ENCODE measurements around the gene P2RX6. TPM values are rescaled to one million over a fixed set of nuclear protein-coding genes. Genes with fewer than 3 reads are reported as not detected.

The P2RX6 gene
- total RNA-seq, 1 donor from 2014 or later, result not detected

DNA sequence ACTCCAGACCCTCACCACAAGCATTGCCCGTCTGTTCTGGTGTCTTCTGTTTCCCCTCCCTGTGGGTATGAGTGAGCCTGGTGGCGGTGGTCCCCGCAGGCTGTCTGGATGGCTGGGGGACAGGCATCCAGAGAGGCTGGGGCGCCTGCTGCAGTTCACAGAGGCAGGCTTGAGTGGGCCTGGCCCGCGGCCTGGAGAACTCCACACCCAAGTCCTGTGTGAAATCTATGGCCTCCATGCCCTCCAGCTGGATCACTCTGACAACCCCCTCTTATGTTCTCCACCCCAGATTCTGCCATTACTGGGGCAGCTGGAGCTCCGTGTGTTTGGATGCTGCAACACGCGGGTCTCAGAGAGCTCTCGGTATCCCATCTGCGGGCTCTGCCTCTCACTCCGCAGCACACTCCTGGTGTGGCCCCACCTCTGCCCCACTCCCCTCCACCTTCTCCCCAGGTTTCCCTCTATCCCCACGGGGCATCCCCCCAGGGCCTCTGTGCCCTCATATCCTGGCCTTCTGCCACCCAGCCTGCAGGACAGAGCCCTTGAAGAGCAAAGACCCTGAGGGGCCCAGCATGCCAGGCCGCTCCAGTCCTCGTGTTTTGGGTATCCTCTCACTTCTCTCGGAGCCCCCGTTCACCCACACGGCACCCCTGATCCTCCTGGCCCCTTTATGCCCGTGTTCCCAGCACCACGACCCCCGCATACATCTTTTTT lies 62.1 kb downstream of the P2RX6 start:
- Histone ChIP-seq H3K27me3 (ENCODE audit: control insufficient read depth, insufficient read depth, low read length) (peaks cover 2% of the 10 kb centered on the region), H3K36me3 (ENCODE audit: control insufficient read depth, insufficient read depth, low read length) (no peaks in the 10 kb centered on the region), H3K4me3 (ENCODE audit: low read depth, low read length) (no peak overlapping the region)
- no peak for TF ChIP-seq CTCF (IDR thresholded peaks at IDR 0.05; ENCODE audit: insufficient read depth, low read length, poor library complexity, severe bottlenecking)
- DNase-seq (ENCODE audit: low read depth), result no peak

Other genes starting within 250 kb of the P2RX6 start
- not detected in 2 replicates for gene SERPIND1, start 241.1 kb upstream of the P2RX6 start, total RNA-seq
- 50.6 and 62.8 TPM in 2 replicates for gene PI4KA, start 156.4 kb upstream of the P2RX6 start, total RNA-seq
- gene SNAP29, start 156.2 kb upstream of the P2RX6 start, total RNA-seq, result 17.7 and 18.3 TPM in 2 replicates
- 47.7 and 51.1 TPM in 2 replicates for gene CRKL, start 97.8 kb upstream of the P2RX6 start, total RNA-seq
- gene AIFM3, start 47.9 kb upstream of the P2RX6 start, total RNA-seq, result 0.75 and 1.5 TPM in 2 replicates
- 39.3 and 45.2 TPM in 2 replicates for gene LZTR1, start 32.9 kb upstream of the P2RX6 start, total RNA-seq
- gene THAP7, start 13.0 kb upstream of the P2RX6 start, total RNA-seq, result 29.7 and 37.9 TPM in 2 replicates
- 2.3 and 2.7 TPM in 2 replicates for gene SLC7A4, start 17.4 kb downstream of the P2RX6 start, total RNA-seq
- gene LRRC74B, start 30.8 kb downstream of the P2RX6 start, total RNA-seq, result not detected in 2 replicates